Measurements from ENCODE around the gene LGI4. TPM values are rescaled to one million over a fixed set of nuclear protein-coding genes. Genes with fewer than 3 reads are reported as not detected.
A peak's percentile ranks its signal among the peaks of the same experiment; 100 is the strongest.

LGI4 gene
- total RNA-seq, 1 experiment from 2014 or later, result 0.32 TPM

GRCh38 chr19:35110974-35111373, 23.9 kb downstream of the LGI4 start:
- CTCF ChIA-PET, result interaction anchor here (1.2 to 1.3 kb wide), 3 partner anchors 8 to 65 kb away, joined by 3 to 4 read pairs (median 3); no protein-coding TSS in a partner anchor

GRCh38 chr19:35109395-35110112, 25.3 kb downstream of the LGI4 start:
- H3K27ac ChIP-seq (ENCODE audit: low read depth, low read length), result peak overlapping the region; percentile 40
- no peaks in the 10 kb centered on the region for H3K36me3 ChIP-seq (ENCODE audit: control insufficient read depth in 1 of 2, insufficient read depth in 2 of 2, low read length in 2 of 2)
- H2AFZ ChIP-seq (ENCODE audit: low read depth, low read length, poor library complexity, severe bottlenecking), result peak overlapping the region; percentile 97
- no peaks in the 10 kb centered on the region for H3K79me2 ChIP-seq (ENCODE audit: insufficient read depth, low read length)
- H3K4me1 ChIP-seq (ENCODE audit: control insufficient read depth in 1 of 2, insufficient read depth in 2 of 2, low read length in 2 of 2), result peaks cover 14 to 43% of the 10 kb centered on the region in 2 experiments
- H3K9me2 ChIP-seq (ENCODE audit: insufficient read depth), result no peaks in the 10 kb centered on the region
- H3K27me3 ChIP-seq (ENCODE audit: insufficient read depth, low read length), result no peaks in the 10 kb centered on the region
- no peaks in the 10 kb centered on the region for H4K20me1 ChIP-seq (ENCODE audit: insufficient read depth)
- intact Hi-C loops (cut with micrococcal nuclease), result no loop called here
- H3K9me3 ChIP-seq (ENCODE audit: control insufficient read depth in 1 of 2, insufficient read depth in 1 of 2, low read depth in 1 of 2, low read length in 2 of 2), result peaks cover 0 to 11% of the 10 kb centered on the region in 2 experiments; a peak in 1 of 4 replicates
- POLR2A ChIA-PET, result interaction anchor here (0.6 kb wide), 1 partner anchor 107 kb away, joined by 3 read pairs; no protein-coding TSS in a partner anchor
- DNase-seq (ENCODE audit: low read depth, low spot score), result peak; percentile 54
- H3K4me3 ChIP-seq (replicated peaks in 1 of 2; ENCODE audit: low read depth in 1 of 2, low read length in 2 of 2), result peak overlapping the region; percentile 31 to 55
- peak; percentile 84 for ATAC-seq
- RAD21 ChIA-PET (ENCODE audit: low non-redundant PET in 1 of 2, low total read pairs in 2 of 2, uncharacterized antibody in 2 of 2, unreplicated experiment in 2 of 2), result no interaction called here
- no TSS peak for BruUV-seq (replicated peaks)
- no peak for TF ChIP-seq SP1 (IDR thresholded peaks at IDR 0.05; ENCODE audit: low read depth)
- no peak for TF ChIP-seq ZFX (IDR thresholded peaks at IDR 0.05)
- TF ChIP-seq POLR2AphosphoS5 (IDR thresholded peaks at IDR 0.05; ENCODE audit: low read depth, low read length), result peak; percentile 38; the same call in 1 of the 2 replicates
- TF ChIP-seq, protein P1, sequence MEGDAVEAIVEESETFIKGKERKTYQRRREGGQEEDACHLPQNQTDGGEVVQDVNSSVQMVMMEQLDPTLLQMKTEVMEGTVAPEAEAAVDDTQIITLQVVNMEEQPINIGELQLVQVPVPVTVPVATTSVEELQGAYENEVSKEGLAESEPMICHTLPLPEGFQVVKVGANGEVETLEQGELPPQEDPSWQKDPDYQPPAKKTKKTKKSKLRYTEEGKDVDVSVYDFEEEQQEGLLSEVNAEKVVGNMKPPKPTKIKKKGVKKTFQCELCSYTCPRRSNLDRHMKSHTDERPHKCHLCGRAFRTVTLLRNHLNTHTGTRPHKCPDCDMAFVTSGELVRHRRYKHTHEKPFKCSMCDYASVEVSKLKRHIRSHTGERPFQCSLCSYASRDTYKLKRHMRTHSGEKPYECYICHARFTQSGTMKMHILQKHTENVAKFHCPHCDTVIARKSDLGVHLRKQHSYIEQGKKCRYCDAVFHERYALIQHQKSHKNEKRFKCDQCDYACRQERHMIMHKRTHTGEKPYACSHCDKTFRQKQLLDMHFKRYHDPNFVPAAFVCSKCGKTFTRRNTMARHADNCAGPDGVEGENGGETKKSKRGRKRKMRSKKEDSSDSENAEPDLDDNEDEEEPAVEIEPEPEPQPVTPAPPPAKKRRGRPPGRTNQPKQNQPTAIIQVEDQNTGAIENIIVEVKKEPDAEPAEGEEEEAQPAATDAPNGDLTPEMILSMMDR (IDR thresholded peaks at IDR 0.05 in 2 of 3, conservative IDR thresholded peaks at IDR 0.05 in 1 of 3; ENCODE audit: borderline replicate concordance in 1 of 3, insufficient read depth in 1 of 3, low read depth in 2 of 3, low read length in 2 of 3), result peak in 2 of 3 experiments; percentile 17 to 22; a peak in 2 of 6 replicates
- peak overlapping the region; percentile 59 for H3K9ac ChIP-seq (ENCODE audit: low read length)
- CTCF ChIA-PET, result interaction anchor here (1.1 kb wide), 1 partner anchor 32 kb away, joined by 4 read pairs; no protein-coding TSS in a partner anchor
- peak overlapping the region; percentile 89 for H3K4me2 ChIP-seq (ENCODE audit: low read length)

More at GRCh38 chr19:35110974-35111373, 23.9 kb downstream of the LGI4 start:
- no peak for TF ChIP-seq ELF1 (IDR thresholded peaks at IDR 0.05; ENCODE audit: borderline replicate concordance, low read depth)
- TF ChIP-seq, protein P2, sequence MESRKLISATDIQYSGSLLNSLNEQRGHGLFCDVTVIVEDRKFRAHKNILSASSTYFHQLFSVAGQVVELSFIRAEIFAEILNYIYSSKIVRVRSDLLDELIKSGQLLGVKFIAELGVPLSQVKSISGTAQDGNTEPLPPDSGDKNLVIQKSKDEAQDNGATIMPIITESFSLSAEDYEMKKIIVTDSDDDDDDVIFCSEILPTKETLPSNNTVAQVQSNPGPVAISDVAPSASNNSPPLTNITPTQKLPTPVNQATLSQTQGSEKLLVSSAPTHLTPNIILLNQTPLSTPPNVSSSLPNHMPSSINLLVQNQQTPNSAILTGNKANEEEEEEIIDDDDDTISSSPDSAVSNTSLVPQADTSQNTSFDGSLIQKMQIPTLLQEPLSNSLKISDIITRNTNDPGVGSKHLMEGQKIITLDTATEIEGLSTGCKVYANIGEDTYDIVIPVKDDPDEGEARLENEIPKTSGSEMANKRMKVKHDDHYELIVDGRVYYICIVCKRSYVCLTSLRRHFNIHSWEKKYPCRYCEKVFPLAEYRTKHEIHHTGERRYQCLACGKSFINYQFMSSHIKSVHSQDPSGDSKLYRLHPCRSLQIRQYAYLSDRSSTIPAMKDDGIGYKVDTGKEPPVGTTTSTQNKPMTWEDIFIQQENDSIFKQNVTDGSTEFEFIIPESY (IDR thresholded peaks at IDR 0.05; ENCODE audit: extremely low read depth, insufficient replicate concordance, low read length), result no peak
- TF ChIP-seq SP1 (IDR thresholded peaks at IDR 0.05; ENCODE audit: low read depth), result no peak
- no peak for TF ChIP-seq YY1 (IDR thresholded peaks at IDR 0.05; ENCODE audit: extremely low read depth, insufficient replicate concordance, low read depth, low read length)
- DNase-seq (ENCODE audit: low read depth, low spot score), result no peak
- H3K36me3 ChIP-seq (ENCODE audit: control insufficient read depth in 1 of 2, insufficient read depth in 2 of 2, low read length in 2 of 2), result no peaks in the 10 kb centered on the region
- BruUV-seq (replicated peaks), result no TSS peak
- H3K27ac ChIP-seq (ENCODE audit: low read depth, low read length), result no peak overlapping the region
- no peak overlapping the region for H3K9ac ChIP-seq (ENCODE audit: low read length)
- no peaks in the 10 kb centered on the region for H4K20me1 ChIP-seq (ENCODE audit: insufficient read depth)
- no peak for ATAC-seq
- POLR2A ChIA-PET, result no interaction called here
- peaks cover 27 to 57% of the 10 kb centered on the region in 2 experiments for H3K4me1 ChIP-seq (ENCODE audit: control insufficient read depth in 1 of 2, insufficient read depth in 2 of 2, low read length in 2 of 2)
- H3K27me3 ChIP-seq (ENCODE audit: insufficient read depth, low read length), result no peaks in the 10 kb centered on the region
- peaks cover 0 to 4% of the 10 kb centered on the region in 2 experiments; a peak in 1 of 4 replicates for H3K9me3 ChIP-seq (ENCODE audit: control insufficient read depth in 1 of 2, insufficient read depth in 1 of 2, low read depth in 1 of 2, low read length in 2 of 2)
- RAD21 ChIA-PET (ENCODE audit: low non-redundant PET in 1 of 2, low total read pairs in 2 of 2, uncharacterized antibody in 2 of 2, unreplicated experiment in 2 of 2), result no interaction called here
- intact Hi-C loops (cut with micrococcal nuclease), result no loop called here
- H3K4me2 ChIP-seq (ENCODE audit: low read length), result no peak overlapping the region
- no peaks in the 10 kb centered on the region for H3K9me2 ChIP-seq (ENCODE audit: insufficient read depth)
- no peaks in the 10 kb centered on the region for H3K79me2 ChIP-seq (ENCODE audit: insufficient read depth, low read length)
- H2AFZ ChIP-seq (ENCODE audit: low read depth, low read length, poor library complexity, severe bottlenecking), result peak overlapping the region; percentile 45
- H3K4me3 ChIP-seq (replicated peaks in 1 of 2; ENCODE audit: low read depth in 1 of 2, low read length in 2 of 2), result no peak overlapping the region
